HG02938 (cell line): Measurements from ENCODE around the gene TRIAP1.
"Not testable (repeated sequence)": the region's sequence is repeated elsewhere in the genome, so short reads cannot be mapped to it uniquely, and the experiment has no call there.

Experiments used
- ATAC-seq: cut with Tn5 transposase; IDR thresholded peaks from one replicate; pipeline ENCODE4 v1.9.1; 2021; ENCODE audit warnings: mild to moderate bottlenecking, moderate library complexity; ENCODE audit not compliant: unreplicated experiment

TRIAP1 gene

DNA sequence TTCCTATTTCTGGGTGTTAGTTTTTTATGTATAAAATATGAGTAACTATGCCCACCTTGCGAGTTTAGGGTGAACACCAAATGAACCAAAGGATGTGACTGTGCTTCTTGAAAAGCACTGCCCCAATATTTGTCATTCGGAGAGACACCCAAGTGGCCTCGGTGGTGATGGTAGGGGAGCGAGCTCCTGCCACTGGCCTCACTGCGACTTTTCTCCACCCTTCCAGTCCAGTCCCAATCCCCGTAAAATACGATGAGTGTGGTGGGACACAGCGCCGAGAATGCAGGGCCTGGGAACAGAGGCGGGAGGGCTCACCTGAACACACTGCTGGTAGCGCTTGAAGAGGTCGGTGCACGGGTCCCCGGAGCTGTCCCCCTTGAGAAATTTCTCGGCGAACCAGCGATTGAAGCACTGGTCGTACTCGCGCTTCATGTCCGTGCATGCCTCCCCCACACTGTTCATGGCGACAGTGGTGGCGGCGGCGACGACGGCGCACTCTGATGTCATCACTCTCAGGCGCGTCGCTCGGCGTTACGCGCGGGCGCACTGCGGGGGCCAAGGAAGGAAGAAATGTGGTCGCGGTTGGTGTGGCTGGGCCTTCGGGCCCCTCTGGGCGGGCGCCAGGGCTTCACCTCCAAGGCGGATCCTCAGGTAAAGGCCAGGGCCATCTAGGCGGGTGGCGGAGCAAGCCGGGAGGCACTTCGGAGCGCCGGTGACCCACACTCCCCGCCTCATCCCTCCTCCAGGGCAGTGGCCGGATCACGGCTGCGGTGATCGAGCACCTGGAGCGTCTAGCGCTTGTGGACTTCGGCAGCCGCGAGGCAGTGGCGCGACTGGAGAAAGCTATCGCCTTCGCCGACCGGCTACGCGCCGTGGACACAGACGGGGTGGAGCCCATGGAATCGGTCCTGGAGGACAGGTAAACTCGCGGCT, at the start of gene TRIAP1, which contains the start of gene GATC:
Gene TRIAP1, minus strand, starts transcription at position 474 of the 933 bp plus-strand sequence. Its CDS starts 12 bp downstream, at position 462.
Gene GATC, plus strand, starts transcription at position 534 of the 933 bp plus-strand sequence. Its CDS starts 37 bp downstream, at position 571.
- ATAC-seq = peak; percentile 88

DNA sequence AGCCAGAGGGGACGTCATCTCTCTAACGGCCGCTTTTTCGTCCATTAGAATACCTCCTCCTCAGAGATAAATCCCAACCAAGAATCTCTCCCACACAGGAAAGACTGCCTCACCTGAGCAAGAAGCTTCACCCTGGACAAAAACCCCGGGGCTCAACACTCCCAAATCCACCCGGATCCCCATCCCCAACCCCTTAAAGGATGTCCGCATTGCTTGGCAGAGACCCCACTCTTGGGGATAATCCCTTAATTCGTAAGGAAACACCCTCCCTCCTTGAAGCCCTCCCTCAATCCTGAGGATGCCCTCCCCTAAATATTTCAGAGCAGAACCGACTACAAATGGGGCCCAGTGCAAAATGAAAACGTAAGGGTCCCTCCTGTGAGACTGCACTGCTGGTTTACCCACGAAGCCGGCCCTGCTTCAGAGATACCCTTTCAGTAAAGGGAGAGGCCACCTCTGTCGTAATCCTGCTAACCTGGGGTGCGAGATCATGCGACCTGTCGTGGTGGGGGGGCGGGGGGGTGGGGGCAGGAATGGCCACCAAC, 49.1 kb upstream of the TRIAP1 start:
- peak; percentile 22 for ATAC-seq

DNA sequence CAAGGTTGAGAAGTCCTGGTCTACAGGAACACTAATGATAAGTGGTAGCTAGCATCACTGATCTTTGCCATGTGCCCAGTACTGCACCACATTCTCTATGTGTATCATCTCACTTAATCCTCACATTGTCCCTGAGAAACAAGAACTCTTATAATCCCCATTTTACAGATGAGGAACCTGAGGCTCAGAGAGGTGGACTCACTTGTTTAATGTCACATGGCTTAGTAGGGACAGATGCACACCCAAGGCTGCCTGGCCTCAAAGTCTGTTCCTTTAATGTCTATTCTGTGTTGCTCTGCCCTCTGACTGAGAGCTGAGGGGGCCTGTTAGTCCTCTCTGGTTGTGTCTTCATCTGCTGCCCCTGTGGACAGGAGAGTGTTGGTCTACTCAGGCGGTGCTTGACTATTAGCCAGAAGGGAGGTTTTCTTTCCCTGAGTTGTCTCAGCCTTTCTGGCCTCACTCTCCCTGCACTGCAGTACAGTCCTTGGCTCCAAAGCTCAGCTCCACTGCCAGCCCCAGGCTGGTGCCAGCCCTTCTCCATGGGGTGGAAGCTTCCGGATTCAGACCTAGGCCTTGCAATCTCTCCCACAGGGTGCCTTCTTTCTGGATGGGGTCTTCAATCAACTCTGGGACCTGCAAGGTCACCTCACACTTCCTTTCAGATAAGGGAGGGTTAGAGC, 44.8 kb upstream of the TRIAP1 start:
- ATAC-seq = no peak

DNA sequence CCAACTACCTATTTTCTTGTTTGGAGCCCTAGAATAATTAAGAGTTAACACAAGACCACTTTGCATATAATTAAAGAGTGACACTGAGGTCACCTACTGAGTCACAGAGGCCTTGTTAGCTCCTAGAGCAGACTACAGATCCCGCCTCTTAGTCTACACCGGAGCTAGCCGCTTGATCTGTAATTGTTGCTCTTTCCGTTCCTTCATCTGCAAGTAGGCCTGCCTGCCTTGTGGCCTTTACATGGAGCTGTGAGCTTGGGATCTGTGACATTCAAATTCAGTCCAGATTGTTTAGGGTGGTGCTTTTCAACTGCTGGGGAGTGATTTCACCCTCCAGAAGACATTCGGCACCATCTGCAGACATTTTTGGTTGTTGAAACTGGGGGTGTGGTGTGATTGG, 44.1 kb upstream of the TRIAP1 start:
- no peak for ATAC-seq

DNA sequence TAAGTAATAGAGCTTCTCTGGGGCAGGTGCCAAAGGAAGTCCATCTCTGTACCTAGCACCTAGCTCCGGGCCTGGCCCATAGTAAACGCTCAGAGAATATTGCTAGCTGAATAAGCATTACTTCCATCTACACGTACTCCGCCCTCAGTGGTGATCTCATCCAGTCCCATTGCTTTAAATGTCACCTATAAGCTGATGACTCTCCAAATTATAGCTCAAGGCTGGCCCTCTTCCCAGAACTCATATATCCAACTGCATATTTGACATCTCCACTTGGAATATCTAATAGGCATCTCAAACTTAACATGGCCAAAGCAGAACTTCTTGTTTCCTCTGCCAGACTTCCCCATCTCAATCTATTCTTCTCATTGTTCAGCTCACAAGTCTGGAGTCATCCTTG, 42.8 kb upstream of the TRIAP1 start:
- ATAC-seq = no peak

DNA sequence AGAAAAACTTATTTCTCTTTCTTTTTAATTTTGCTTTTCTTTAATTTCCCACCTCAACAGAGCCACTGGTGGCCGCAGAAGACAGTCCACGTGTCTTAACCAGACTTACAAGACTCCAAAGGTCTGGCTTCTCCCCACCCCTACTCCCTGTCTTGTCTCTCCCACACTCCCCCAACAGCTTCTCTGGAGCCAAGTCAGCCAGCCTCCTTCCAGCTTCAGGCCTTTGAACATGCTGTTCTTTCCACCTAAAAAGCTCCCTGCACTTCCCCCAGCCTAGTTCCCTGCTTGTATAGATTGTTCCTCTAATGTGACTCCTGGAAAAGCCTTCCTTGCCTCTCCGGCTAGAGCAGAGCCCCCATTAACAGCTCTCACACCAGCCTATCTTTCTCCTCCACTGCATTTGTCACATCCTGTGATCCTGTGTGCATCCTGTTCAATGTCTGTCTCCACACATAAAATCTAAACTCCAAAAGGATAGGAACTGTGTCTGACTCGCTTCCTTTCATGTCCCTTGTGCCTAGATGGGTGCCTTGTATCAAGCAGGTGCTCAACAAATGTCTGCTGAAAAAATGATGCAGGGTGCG, 42.0 kb upstream of the TRIAP1 start:
- ATAC-seq = no peak

DNA sequence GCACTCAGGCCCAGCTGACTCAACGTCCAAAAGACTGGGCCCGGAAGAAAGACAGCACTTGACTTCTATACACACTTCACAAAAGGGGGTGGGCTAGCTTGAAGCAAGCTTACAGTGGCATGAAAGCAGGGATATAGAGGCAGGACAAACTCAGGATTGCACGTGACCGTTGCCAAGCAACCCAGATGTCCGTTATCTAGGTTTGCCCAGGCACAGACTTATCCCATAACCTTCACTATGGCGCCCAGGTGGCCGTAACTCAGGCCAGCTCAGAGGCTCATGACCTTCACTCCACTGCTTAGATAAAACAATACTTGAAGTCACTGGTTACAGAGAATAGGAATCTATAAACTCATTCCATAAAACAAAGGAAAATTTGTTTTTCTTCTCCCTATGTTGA, 41.4 kb upstream of the TRIAP1 start:
- not testable (repeated sequence) for ATAC-seq

DNA sequence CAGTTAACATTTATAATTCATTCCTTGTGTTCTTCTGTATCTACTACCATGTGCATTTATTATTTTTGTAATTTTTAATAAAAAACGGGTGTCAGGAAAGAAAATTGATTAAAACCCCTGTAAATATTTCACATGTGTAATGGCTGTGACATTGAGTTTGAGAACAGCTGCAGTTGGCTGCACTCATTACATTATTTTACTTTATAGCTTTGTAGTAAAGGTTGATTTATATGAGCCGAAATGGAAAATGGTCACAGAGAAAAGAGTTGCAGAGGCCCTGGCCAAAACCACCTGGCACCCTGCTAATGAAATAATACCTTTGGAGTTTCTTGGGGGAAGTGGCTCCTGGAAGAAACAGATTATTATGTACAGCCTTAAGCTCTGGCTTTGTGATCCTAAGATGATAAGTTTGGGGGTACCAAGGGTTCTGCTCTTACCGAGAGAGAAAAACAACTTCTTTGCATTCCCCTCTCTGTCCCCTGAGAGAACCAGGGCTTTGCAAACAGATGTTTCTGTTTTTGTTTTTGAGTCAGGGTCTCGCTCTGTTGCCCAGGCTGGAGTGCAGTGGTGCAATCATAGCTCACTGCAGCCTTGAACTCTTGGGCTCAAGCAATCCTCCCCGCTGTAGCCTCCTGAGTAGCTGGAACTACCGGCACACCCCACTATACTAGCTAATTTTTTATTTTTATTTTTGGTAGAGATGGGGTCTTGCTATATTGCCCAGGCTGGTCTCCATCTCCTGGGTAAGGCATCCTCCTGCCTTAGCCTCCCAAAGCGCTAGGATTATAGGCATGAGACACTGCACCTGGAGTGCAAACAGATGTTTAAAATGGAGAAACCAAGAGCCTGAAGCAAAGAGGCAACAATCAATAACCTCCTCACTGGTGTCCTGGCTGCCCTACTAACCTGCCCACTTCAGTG, 40.0 kb upstream of the TRIAP1 start:
- no peak for ATAC-seq

DNA sequence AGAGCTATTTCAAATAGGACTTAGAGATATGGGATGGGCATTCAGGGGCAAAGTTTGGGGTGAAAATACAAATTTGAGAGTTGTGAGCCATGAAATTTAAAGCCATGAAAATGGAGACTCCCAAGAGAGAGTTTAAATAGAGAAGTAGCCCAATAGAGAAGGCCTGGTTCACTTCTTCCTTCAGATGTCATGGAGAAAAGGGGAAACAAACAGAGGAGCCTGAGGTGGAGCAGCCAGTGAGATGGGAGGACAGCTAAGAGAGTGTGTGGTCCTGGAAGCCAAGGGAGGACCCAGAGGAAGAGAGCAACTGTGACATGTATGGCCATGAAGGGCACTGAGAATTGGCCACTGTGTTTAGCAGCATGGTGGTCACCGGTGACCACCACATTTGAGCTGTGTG, 37.4 kb upstream of the TRIAP1 start:
- ATAC-seq = no peak

DNA sequence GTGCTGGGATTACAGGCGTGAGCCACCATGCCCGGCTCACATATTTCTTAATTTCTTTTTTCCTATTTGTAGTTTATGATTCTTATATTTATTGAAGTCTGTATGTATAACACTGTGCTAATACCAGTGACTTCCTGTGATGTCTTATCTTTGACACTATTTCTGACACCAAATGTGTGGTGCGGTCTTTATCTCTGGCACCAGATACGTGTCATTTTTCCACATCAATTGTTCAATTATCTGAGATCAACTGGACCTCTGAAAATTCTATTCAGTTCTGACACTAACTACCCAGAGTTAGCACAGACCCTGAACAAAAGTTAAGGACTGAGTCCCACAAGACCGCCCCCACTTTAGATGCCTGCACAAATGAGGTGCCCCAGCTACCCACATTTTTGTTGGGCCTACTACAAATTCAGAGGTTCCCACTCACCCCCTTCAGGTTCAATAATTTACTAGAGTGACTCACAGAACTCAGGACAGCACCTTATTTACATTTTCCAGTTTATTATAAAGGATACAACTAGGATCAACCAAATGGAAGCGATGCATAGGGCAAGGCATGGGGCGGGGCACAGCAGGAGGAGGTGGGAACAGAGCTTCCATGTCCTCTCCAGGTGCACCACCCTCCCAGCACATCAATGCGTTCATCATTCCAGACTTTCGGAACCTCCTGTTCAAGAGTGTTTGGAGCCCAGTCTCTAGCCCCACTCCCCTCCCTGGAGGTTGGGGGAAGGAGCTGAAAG, 35.0 kb upstream of the TRIAP1 start:
- no peak for ATAC-seq

DNA sequence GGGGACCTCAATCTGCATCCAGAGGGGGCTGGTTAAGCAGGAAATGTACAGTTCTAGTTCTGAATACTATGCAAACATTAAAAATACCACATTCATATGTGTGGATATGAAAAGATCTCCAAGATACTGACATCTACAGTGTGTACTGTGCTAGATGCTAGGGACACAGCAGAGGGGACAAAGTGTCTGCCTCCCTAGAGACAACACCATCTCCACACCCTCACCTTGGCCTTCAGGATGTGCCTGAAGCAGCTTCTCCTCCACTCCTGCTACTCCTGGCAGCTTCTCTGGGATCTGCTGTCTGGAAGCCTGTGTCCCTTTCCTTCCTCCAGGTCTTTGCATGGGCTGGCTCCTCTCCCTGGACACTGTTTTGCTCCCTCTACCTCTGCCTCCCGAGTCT, 34.0 kb upstream of the TRIAP1 start:
- ATAC-seq = no peak

DNA sequence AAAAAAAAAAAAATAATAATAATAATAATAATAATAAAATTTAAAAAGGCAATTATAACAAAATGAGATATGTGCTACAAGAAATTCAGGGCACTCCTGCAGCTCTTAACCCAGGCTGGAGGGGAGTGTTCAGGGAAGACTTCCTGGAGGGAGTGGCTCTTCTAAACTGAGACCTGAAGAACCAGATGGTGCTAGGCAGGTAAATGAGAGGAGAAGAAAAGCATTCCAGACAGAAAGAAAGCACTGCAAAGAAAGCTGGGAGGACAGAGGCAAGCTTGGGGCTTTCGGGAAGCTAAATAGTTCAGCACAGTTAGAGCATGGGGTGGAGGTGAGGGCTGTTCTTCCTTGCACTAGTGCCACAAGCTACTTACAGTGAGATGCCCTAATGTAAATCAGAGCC, 33.3 kb upstream of the TRIAP1 start:
- ATAC-seq = no peak

DNA sequence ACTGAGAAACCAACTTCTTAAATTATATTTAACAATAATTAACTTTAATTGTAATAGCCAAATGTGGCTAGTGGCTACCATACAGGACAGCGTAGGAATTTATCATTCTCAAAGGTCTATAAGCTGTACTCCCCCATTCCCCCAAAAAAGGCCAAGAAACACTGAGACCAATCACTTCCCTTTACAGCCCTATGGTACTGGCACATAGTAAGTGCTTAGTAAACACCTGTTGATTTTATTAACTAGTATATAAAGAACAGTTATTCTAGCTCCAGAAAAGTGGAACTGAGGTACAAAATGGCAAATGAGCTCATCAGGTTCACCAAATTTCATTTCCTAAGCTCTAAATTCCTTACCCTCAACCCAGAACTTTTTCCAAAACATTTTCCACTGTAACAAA, 29.5 kb upstream of the TRIAP1 start:
- ATAC-seq = no peak

DNA sequence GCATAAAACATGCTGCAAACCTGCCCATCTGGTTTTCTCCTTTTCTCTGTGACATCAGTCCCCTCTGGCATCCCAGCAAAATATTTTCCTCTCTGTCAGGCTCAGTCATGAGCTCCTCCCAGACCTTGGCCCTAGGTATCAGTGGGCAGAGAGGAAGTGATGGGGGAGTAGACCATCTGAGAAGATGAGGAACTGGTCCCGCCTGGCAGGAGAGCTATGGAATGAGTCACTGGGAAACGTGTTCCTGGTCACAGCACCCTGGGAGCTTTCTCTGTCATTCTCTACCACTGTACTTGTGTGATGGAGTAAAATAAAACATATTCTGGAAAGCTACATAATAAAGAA, 28.4 kb upstream of the TRIAP1 start:
- ATAC-seq = no peak

DNA sequence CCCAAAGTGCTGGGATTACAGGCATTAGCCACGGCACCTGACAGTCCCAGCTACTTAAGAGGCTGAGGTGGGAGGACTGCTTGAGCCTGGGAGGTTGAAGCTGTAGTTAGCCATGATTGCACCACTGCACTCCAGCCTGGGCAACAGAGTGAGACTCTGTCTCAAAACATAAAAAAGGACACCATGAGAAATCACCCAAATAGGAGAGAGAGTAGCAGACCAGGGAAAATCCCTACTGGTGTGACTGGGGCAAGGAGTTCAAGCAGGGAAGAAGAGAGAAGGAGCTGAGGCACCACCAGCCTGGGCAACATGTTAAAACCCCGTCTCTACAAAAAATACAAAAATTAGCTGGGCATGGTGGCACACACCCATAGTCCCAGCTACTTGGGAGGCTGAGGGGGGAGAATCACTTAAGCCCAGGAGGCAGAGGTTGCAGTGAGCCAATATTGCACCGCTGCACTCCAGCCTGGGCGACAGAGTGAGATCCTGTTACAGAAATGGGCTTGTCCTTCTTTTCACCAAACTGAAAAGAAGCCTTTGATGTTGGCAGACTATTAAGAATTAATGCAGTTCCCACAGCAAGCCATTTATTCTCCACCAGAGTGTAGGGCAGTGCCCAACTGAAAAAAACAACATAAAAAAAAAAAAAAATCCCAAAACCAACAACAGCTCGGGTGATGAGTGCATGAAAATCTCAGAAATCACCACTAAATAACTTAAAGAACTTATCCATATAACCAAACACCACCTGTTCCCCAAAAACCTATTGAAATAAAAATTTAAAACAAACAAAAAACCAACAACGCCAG, 27.8 kb upstream of the TRIAP1 start:
- no peak for ATAC-seq

DNA sequence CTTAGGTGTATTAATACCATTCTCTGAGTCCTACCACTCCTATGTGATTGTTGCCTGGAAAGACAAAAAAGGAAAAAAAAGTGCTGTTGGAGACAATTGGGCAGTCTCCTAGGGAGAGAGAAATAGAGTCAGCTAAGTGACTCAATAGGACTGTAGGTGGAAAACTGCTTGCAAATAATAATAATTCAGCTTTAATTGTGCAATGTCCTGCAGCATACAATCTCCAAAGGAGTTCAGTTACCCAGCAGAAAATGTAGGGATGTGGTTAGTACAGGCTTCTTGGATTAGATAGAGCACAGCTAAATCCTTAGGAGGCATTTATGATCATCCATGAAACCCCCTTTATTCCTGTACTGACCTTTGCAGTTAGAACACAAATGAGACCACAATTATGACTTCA, 26.3 kb upstream of the TRIAP1 start:
- no peak for ATAC-seq

DNA sequence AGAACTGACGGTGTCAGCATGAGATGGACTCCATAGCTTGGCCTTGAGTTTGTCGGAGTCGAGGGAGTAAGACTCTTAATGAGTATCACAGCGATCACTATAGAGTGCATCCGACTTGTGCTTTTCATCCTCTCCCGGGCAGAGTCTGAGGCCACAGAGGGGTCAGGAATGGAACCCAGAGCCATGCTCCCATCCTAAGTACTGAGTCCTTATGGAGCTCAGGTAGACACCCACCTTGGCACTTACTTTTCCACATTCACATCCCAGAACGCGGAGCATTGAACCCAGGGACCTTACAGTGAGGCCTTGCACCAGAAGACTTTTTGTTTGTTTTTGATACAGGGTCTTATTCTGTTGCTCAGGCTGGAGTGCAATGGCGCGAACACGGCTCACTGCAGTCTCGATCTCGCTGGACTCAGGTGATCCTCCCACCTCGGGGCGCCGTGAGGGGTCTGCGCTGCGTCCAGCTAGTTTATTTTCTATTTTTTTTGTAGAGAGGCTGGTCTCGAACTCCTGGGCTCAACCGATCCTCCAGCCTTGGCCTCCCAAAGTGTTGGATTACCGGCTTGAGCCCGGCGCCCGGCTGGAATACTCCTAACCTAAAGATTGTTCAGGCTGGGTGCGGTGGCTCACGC, 24.1 kb upstream of the TRIAP1 start:
- ATAC-seq = peak; percentile 28

DNA sequence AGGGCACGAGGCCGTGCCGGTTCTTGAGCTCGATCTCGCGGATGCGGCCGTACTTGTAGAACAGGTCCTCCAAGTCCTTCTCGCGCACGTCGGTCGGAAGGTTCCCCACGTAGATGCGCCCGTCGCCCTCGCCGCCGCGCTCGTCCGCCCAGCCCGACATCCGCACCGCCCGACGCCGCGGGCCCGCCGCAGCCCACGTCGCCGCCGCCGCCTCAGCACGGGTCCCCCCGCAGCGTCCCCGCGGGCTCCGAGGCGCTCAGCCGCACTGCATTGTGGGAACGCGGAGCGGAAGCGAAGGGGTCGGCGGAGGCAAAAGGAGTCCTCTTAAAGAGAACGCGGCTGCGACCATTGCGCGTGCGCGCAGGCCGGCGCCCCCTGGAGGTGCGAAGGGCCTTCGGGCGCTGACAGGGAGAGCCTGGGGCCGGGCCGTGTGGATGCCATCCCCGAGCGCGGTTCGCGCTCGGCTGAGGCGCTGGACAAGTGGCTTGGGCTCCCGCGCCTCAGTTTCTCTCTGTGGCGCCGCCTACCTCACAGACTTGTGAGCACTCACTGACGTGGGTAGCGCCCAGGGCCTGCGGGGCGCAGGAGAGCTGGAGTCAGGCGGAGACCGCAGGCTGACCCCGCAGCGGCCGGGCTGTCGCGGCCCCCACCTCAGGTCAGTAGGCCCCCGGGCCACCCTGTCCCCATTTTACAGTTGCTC, 23.4 kb upstream of the TRIAP1 start, which contains the start of gene SRSF9:
Gene SRSF9, minus strand, starts transcription at position 299 of the 700 bp plus-strand sequence. Its CDS starts 139 bp downstream, at position 160.
- peak; percentile 74 for ATAC-seq
